ENCODE results near the gene DDRGK1. TPM values are rescaled to one million over a fixed set of nuclear protein-coding genes. Genes with fewer than 3 reads are reported as not detected.

Gene DDRGK1
- total RNA-seq, 1 donor from 2014 or later: 45.3 TPM

DNA sequence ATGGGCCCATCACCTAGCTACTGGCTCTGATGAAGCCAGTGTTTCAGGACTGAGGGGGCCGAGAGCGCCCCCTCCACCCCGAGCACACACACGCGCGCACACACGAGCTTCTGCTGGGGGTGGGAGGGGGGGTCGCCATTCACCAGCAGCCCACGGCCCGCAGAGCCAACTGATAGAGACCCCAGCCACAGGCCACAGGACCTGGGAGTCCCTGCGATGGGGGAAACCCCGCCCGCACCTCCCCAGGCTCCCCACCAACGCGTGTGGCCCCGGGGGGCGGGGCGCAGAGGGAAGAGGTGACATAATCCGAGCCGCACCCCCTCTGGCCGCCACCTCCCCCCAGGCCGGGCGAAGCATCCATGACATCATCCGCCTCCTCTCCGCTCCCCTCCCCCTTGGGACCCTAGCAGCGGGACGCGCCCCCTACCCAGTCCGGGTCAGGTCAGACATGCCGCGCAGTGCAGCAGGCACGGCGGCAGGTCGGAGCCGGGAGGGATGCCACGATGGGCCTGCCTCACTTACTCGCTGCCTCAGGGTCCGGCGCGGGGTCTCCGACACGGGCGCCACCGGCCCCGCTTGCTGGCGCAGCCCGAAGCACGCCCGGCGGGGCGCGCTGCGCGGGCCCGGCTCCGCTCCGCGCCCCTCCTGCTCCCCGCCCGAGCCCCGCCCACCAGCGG, 31.4 kb downstream of the DDRGK1 start, which contains the start of gene LZTS3:
Gene LZTS3 (minus strand): TSS at position 617 of the 677 bp plus-strand sequence. CDS start 6,386 bp downstream, outside the sequence.
- Mint-ChIP-seq H3K36me3 (ENCODE audit: low read depth, unreplicated experiment) (peaks cover 4% of the 10 kb centered on the region), H3K4me1 (ENCODE audit: unreplicated experiment) (peaks cover 30% of the 10 kb centered on the region), H3K27me3 (ENCODE audit: unreplicated experiment) (peaks cover 17% of the 10 kb centered on the region), H3K27ac (ENCODE audit: unreplicated experiment) (peak within 1 kb of the TSS; percentile 92), H3K9me3 (ENCODE audit: unreplicated experiment) (no peaks in the 10 kb centered on the region), H3K4me3 (ENCODE audit: unreplicated experiment) (peak within 1 kb of the TSS; percentile 93)
- DNase-seq (ENCODE audit: low spot score): peak; percentile 56
- TF ChIP-seq, protein P1, sequence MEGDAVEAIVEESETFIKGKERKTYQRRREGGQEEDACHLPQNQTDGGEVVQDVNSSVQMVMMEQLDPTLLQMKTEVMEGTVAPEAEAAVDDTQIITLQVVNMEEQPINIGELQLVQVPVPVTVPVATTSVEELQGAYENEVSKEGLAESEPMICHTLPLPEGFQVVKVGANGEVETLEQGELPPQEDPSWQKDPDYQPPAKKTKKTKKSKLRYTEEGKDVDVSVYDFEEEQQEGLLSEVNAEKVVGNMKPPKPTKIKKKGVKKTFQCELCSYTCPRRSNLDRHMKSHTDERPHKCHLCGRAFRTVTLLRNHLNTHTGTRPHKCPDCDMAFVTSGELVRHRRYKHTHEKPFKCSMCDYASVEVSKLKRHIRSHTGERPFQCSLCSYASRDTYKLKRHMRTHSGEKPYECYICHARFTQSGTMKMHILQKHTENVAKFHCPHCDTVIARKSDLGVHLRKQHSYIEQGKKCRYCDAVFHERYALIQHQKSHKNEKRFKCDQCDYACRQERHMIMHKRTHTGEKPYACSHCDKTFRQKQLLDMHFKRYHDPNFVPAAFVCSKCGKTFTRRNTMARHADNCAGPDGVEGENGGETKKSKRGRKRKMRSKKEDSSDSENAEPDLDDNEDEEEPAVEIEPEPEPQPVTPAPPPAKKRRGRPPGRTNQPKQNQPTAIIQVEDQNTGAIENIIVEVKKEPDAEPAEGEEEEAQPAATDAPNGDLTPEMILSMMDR (IDR thresholded peaks at IDR 0.05; ENCODE audit: unreplicated experiment): no peak

DNA sequence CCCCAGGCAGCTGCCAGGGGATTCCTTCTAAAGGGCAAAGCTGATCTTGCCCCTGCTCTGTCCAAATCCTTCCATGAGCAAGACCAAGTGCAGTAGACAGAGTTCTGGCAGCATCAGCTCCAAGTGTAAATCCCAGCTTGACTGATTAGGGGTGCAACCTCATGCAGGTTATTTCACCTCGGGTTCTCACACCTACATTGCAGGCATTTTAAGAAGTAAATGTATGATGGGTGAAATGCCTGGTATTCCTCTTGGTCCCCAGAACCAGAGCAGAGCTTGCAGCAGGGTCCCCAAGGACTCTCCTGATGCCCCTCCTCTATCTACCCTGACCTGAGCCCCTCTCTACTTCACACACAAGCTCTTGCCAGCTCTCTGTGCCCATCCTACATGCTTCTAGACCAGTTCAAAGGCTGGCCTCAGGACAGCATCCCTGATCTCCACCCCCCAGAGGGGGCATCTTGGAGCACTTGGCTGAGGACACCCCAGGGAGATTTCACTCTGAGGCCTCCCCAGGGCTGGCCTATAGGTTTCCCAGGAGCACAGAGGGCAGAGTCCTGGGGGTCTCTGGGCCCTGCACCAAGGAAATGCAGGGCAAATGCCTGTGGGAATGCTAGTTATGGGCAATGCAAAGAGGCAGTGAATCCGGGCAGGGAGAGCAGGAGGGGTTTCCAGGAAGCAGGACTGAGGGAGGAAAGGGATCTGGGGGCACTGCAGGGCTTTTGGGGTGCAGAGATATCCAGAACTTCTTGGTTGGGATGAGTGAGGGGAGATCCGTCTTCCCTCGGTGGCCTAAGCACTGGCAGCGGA, 32.2 kb downstream of the DDRGK1 start:
- Mint-ChIP-seq H3K27me3 (ENCODE audit: unreplicated experiment) (peaks cover 15% of the 10 kb centered on the region), H3K27ac (ENCODE audit: unreplicated experiment) (peak overlapping the region; percentile 52), H3K4me1 (ENCODE audit: unreplicated experiment) (peaks cover 30% of the 10 kb centered on the region), H3K9me3 (ENCODE audit: unreplicated experiment) (no peaks in the 10 kb centered on the region), H3K4me3 (ENCODE audit: unreplicated experiment) (peak overlapping the region; percentile 90), H3K36me3 (ENCODE audit: low read depth, unreplicated experiment) (peaks cover 4% of the 10 kb centered on the region)
- DNase-seq (ENCODE audit: low spot score): no peak
- TF ChIP-seq, protein P1 (IDR thresholded peaks at IDR 0.05; ENCODE audit: unreplicated experiment): no peak

DNA sequence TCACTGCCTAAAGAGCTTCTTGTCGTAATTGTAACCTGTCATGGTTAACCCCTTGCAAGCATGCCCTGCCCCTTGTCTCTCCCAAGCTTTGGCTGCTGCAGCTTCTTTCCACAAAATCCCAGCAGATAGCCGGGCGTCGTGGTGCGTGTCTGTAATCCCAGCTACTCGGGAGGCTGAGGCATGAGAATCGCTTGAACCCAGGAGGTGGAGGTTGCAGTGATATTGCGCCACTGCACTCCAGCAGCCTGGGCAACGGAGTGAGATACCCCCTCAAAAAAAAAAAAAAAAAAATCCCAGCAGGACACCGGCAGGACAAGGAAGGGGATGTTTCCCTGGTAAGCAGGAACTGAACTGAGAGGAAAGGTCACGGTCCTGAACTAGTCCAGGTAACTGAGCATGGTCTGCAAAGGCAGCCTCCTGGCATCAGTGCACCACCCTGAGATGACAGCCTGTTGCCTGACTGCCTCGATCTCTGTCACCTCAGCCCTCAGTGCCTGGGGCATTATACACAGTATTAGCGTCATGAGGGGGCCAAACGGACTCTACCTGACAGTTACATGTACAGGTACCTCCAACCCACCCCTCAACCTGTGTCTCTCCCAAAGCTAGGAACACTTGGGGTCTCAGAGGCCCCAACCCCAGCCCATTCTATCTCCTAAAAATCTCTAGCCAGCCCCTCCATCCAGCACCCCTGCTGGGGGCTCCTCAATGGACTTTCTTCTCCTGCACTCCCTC, 32.9 kb downstream of the DDRGK1 start:
- DNase-seq (ENCODE audit: low spot score): no peak
- Mint-ChIP-seq H3K4me3 (ENCODE audit: unreplicated experiment) (peak overlapping the region; percentile 90), H3K36me3 (ENCODE audit: low read depth, unreplicated experiment) (peaks cover 4% of the 10 kb centered on the region), H3K27ac (ENCODE audit: unreplicated experiment) (peak overlapping the region; percentile 52), H3K4me1 (ENCODE audit: unreplicated experiment) (peaks cover 31% of the 10 kb centered on the region), H3K27me3 (ENCODE audit: unreplicated experiment) (peaks cover 13% of the 10 kb centered on the region), H3K9me3 (ENCODE audit: unreplicated experiment) (no peaks in the 10 kb centered on the region)
- TF ChIP-seq, protein P1 (IDR thresholded peaks at IDR 0.05; ENCODE audit: unreplicated experiment): no peak

DNA sequence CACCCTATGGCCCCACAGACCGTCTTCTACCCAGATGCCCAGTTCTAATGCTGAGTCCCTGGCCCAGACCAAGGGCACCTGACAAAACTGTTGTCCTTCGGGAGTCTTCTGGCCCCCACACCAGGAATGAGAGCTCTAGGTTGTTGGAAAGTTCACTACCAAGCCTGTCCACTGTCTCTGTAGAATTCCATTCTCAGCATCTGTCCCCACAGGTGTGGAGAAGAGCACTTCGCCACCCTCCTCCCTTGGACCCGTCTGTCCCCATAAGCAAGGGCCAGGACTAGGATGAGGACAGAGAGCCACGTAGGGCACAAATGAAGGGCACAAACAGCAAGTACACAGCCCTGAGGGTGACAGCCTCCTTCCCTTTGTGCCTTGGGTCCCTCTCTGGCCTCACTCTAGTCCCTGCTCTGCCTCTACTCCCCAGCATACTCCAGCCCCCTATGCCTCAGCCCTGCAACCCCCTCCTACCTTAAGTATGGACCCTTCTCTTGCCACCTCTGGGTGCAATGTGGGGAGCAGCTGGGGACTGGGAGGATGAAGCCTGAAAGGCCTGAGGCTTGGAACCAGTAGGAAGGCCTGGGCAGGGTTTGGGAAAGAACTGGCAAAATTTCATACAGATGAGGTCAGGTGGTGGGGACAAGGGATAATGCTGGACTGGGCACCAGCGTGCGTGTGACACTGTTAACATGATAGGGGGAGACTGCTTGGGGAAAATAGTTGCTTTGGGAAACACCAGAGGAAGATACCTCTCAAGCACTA, 35.5 kb downstream of the DDRGK1 start:
- no peak for DNase-seq (ENCODE audit: low spot score)
- Mint-ChIP-seq H3K36me3 (ENCODE audit: low read depth, unreplicated experiment) (no peaks in the 10 kb centered on the region), H3K27ac (ENCODE audit: unreplicated experiment) (no peak overlapping the region), H3K4me3 (ENCODE audit: unreplicated experiment) (no peak overlapping the region), H3K27me3 (ENCODE audit: unreplicated experiment) (peaks cover 15% of the 10 kb centered on the region), H3K4me1 (ENCODE audit: unreplicated experiment) (peaks cover 20% of the 10 kb centered on the region), H3K9me3 (ENCODE audit: unreplicated experiment) (no peaks in the 10 kb centered on the region)
- TF ChIP-seq, protein P1 (IDR thresholded peaks at IDR 0.05; ENCODE audit: unreplicated experiment): no peak

All from endothelial cell (in vitro differentiated cells).